Hepatocyte (in vitro differentiated cells): ENCODE measurements around the gene MAGEC3. TPM values are rescaled to one million over a fixed set of nuclear protein-coding genes. Genes with fewer than 3 reads are reported as not detected.

Source experiments
- DNase-seq: peaks from one replicate; pipeline ENCODE4 v3.0.0-alpha.2; 2016; ENCODE audit warnings: low spot score
- H2AFZ ChIP-seq: fragments of 200-600 bp; sonication (generic); 2 replicates; pipeline ENCODE4 v1.6.0; 2016; ENCODE audit warnings: antibody characterized with exemption, mild to moderate bottlenecking
- H3K27ac ChIP-seq: fragments of 200-600 bp; sonication (generic); 2 replicates; pipeline ENCODE4 v1.5.1; 2016; ENCODE audit warnings: mild to moderate bottlenecking
- H3K27me3 ChIP-seq: fragments of 200-600 bp; sonication (generic); 2 replicates; pipeline ENCODE4 v1.6.1; 2016
- H3K36me3 ChIP-seq: fragments of 200-600 bp; sonication (generic); replicated peaks from 2 replicates; pipeline ENCODE4 v1.5.1; 2016; ENCODE audit warnings: low read depth; ENCODE audit not compliant: insufficient read depth
- H3K4me1 ChIP-seq: fragments of 200-600 bp; sonication (generic); 2 replicates; pipeline ENCODE4 v1.5.1; 2016; ENCODE audit warnings: mild to moderate bottlenecking, moderate library complexity; ENCODE audit not compliant: insufficient read depth
- H3K4me2 ChIP-seq: fragments of 200-600 bp; sonication (generic); 2 replicates; pipeline ENCODE4 v1.6.0; 2016
- H3K4me3 ChIP-seq: fragments of 200-600 bp; sonication (generic); 2 replicates; pipeline ENCODE4 v1.5.1; 2016; ENCODE audit warnings: mild to moderate bottlenecking
- H3K79me2 ChIP-seq: fragments of 200-600 bp; sonication (generic); 2 replicates; pipeline ENCODE4 v1.6.0; 2017; ENCODE audit warnings: mild to moderate bottlenecking
- H3K9me2 ChIP-seq: fragments of 200-600 bp; sonication (generic); replicated peaks from 2 replicates; pipeline ENCODE4 v1.6.0; 2017; ENCODE audit warnings: mild to moderate bottlenecking; ENCODE audit not compliant: insufficient read depth
- H3K9me3 ChIP-seq: fragments of 200-600 bp; sonication (generic); 2 replicates; pipeline ENCODE4 v1.5.1; 2016; ENCODE audit warnings: low read depth, mild to moderate bottlenecking
- H4K20me1 ChIP-seq: fragments of 200-600 bp; sonication (generic); 2 replicates; pipeline ENCODE4 v1.6.0; 2016; ENCODE audit warnings: mild to moderate bottlenecking; ENCODE audit not compliant: insufficient read depth, poor library complexity, severe bottlenecking
- CTCF ChIP-seq: fragments of 200-600 bp; sonication (generic); IDR thresholded peaks from 2 replicates; pipeline ENCODE4 v1.5.1; 2016; ENCODE audit warnings: antibody characterized with exemption, mild to moderate bottlenecking; ENCODE audit not compliant: poor library complexity
- EZH2 ChIP-seq: fragments of 200-600 bp; sonication (generic); IDR thresholded peaks from 2 replicates; pipeline ENCODE4 v1.6.1; 2016; ENCODE audit warnings: antibody characterized with exemption, mild to moderate bottlenecking, borderline replicate concordance
- EZH2phosphoT487 ChIP-seq: fragments of 200-600 bp; sonication (generic); IDR thresholded peaks from one replicate; pipeline ENCODE4 v1.6.1; 2018; ENCODE audit warnings: antibody characterized with exemption, mild to moderate bottlenecking, low read depth, moderate library complexity; ENCODE audit not compliant: unreplicated experiment, severe bottlenecking
- WGBS: methylation state at CpG from one replicate; pipeline ENCODE4 v1.1.6; 2016; ENCODE audit warnings: low lambda C conversion rate; ENCODE audit errors: missing lambda C conversion rate; 5-methylcytosine and 5-hydroxymethylcytosine counted together
- polyA plus RNA-seq: library from polyadenylated mRNA; unstranded; fragments of >200 nt; fragmentation: Nextera tagmentation; extraction: Ambion mirVana; gene quantifications from 2 replicates; pipeline ENCODE4 v1.2.1, GENCODE V29; 2016
- total RNA-seq: library from RNA; depleted of rRNA; stranded (reverse); fragments of >200 nt; gene quantifications from 2 replicates; pipeline ENCODE4 v1.2.3, GENCODE V29; 2014

The MAGEC3 gene
- total and polyA plus RNA-seq, 2 experiments from 2014 or later, result 0.40 TPM; not detected in 1

GRCh38 chrX:141924293-141924692, 86.2 kb downstream of the MAGEC3 start:
- Histone ChIP-seq H2AFZ (no peak overlapping the region), H3K36me3 (no peaks in the 10 kb centered on the region), H3K9me2 (no peaks in the 10 kb centered on the region), H3K79me2 (no peaks in the 10 kb centered on the region), H3K27me3 (no peaks in the 10 kb centered on the region), H3K4me3 (no peak overlapping the region), H3K4me1 (no peaks in the 10 kb centered on the region), H3K4me2 (no peak overlapping the region), H3K27ac (no peak overlapping the region), H4K20me1 (no peaks in the 10 kb centered on the region), H3K9me3 (no peaks in the 10 kb centered on the region)
- TF ChIP-seq CTCF, result no peak
- no peak for TF ChIP-seq EZH2phosphoT487
- no peak for TF ChIP-seq EZH2
- WGBS, result 80% methylated on average over 2 of the region's 2 CpGs
- no peak for DNase-seq

- Histone ChIP-seq H3K79me2 (no peaks in the 10 kb centered on the region), H3K4me2 (no peak overlapping the region), H3K9me3 (no peaks in the 10 kb centered on the region), H3K27me3 (no peaks in the 10 kb centered on the region), H2AFZ (no peak overlapping the region), H3K27ac (no peak overlapping the region), H3K4me1 (no peaks in the 10 kb centered on the region), H3K9me2 (no peaks in the 10 kb centered on the region), H3K4me3 (no peak overlapping the region), H4K20me1 (no peaks in the 10 kb centered on the region), H3K36me3 (no peaks in the 10 kb centered on the region)
- 60% methylated on average over 3 of the region's 3 CpGs for WGBS
- DNase-seq, result no peak
- no peak for TF ChIP-seq EZH2phosphoT487
- TF ChIP-seq EZH2, result no peak
- TF ChIP-seq CTCF, result no peak
These were observed 90.3 kb downstream of the MAGEC3 start for GRCh38 chrX:141928432-141928831.

GRCh38 chrX:141934059-141934641, 96.0 kb downstream of the MAGEC3 start:
- no peak overlapping the region for H3K4me2 ChIP-seq
- no peaks in the 10 kb centered on the region for H4K20me1 ChIP-seq
- H3K79me2 ChIP-seq, result no peaks in the 10 kb centered on the region
- no peaks in the 10 kb centered on the region for H3K36me3 ChIP-seq
- no peaks in the 10 kb centered on the region for H3K9me3 ChIP-seq
- TF ChIP-seq CTCF (no peak), EZH2phosphoT487 (no peak), EZH2 (no peak)
- no peak overlapping the region for H2AFZ ChIP-seq
- DNase-seq, result no peak
- no peaks in the 10 kb centered on the region for H3K9me2 ChIP-seq
- H3K27ac ChIP-seq, result no peak overlapping the region
- no peak overlapping the region for H3K4me3 ChIP-seq
- no peaks in the 10 kb centered on the region for H3K4me1 ChIP-seq
- WGBS, result 60% methylated on average over 2 of the region's 2 CpGs
- no peaks in the 10 kb centered on the region for H3K27me3 ChIP-seq

- whole genome bisulfite sequencing, result 69% methylated on average over 2 of the region's 2 CpGs
- no peaks in the 10 kb centered on the region for H3K4me1 ChIP-seq
- no peaks in the 10 kb centered on the region for H3K9me2 ChIP-seq
- no peak for DNase-seq
- no peaks in the 10 kb centered on the region for H4K20me1 ChIP-seq
- H3K4me2 ChIP-seq, result no peak overlapping the region
- no peaks in the 10 kb centered on the region for H3K79me2 ChIP-seq
- no peak overlapping the region for H3K4me3 ChIP-seq
- no peak overlapping the region for H3K27ac ChIP-seq
- no peaks in the 10 kb centered on the region for H3K36me3 ChIP-seq
- H3K9me3 ChIP-seq, result no peaks in the 10 kb centered on the region
- H2AFZ ChIP-seq, result no peak overlapping the region
- no peaks in the 10 kb centered on the region for H3K27me3 ChIP-seq
- TF ChIP-seq EZH2phosphoT487, result no peak
- TF ChIP-seq EZH2, result no peak
- TF ChIP-seq CTCF, result no peak
These were observed 97.5 kb downstream of the MAGEC3 start for GRCh38 chrX:141935645-141936044.
